ENCODE data around the gene KCTD20.

The KCTD20 gene

DNA sequence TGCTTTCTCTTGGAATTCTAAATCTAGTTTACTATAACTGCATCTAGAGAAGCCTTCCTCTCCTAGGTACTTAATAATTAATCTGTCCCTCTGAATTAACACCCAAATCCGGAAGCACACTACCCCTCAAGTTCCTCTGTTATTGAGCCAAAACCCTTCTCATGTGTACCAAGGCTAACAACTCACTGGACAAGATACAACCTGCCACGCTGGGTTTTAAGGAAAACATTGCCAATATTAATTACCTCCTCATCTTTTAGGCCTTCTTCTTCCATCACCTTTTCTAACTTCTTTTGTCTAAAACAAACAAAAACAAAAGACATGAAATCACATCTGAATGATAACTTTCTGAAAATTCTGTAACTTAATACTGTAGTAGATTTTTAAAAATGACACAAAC lies 82.5 kb downstream of the KCTD20 start:
- DNase-seq (ENCODE audit: low read depth in 1 of 2, low spot score in 1 of 2), result no peak

DNA sequence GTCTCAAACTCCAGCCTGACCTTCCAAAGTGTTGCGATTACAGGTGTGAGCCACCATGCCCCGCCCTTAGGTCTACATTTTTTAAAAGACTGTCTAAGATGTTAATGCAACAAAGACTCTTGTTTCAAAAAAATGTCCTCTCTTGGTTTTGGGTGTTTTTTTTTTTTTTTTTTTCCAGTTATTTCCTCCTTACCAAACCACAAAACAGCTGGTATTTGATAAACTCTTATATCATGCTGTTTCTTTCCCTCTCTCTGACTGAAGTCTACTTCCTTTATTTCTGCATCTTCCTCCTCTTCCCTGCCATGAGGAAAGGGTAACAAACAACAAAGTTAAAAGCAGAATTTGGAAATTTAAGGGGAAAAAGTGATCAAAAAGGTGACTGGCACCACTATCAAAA lies 83.3 kb downstream of the KCTD20 start:
- DNase-seq (ENCODE audit: low read depth in 1 of 2, low spot score in 1 of 2), result no peak

GRCh38 chr6:36533321-36533720 lies 90.5 kb downstream of the KCTD20 start:
- DNase-seq (ENCODE audit: low read depth in 1 of 2, low spot score in 1 of 2), result no peak

DNA sequence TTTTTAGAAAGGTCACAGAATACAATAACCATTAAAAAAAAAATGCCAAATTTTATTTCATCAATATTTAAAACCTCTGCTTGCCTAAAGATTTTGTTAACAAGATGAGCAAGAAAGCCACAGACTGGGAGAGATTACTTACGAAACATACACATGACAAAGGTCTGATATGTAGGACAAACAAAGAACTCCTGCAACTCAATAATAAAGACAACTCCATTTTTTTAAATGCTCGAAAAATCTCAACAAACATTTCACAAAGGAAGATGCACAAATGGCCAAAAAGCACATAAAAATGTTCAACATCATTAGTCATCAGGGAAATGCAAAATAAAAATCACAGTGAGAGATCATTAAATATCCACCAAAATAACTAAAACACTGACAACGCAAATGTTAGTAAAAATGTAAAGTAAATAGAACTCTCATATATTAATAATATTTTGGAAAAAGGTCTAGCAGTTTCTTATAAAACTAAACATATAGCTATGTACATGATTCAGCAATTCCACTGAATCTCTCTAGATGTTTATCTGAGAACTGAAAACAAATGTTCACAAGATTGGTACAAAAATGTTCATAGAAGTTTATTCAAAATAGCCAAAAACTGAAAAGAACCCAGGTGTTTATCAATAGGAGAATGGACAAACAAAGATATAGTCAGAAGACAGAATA lies 94.2 kb downstream of the KCTD20 start:
- DNase-seq (ENCODE audit: low read depth in 1 of 2, low spot score in 1 of 2), result no peak

DNA sequence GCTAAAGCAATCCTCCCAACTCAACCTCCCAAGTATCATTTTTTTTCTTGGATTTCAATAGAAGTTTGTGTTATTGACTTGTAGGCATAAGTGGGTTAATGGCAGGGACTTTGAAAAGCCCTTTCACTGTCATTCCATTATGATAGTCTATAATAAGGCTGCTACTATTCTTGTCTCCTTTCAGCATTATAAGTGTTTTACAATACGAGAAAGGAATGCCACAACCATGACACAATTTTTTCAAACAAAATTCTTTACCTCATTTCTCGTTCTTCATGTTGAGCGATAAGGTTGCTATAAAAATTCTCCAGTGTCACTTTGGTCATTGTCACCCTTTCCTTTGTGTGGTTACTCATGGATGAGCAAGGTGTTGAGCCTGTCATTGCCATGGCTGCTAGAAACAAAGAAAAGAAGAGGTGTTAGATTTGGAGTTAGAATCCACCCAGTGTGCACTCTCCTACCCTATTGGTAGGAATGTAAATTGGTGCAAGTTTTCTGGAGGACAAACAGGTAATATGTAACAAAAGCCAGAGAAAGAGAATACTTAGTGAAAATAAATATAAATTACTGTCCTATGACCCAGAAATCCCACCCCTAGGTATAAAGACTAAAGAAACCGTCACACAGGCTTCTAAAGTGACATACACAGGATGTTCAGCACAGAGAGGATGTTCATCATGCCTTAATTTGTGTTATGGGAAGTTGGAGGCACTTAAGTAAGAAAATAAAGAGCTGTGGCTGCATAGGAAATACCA lies 97.2 kb downstream of the KCTD20 start:
- no peak for DNase-seq (ENCODE audit: low read depth in 1 of 2, low spot score in 1 of 2)

All from activated CD4-positive, alpha-beta T cell treated with anti-CD3 and anti-CD28 coated beads, Interleukin-2, amount 50 U/mL, for 24 hours (primary cell).